Measurements from ENCODE around the gene COMMD2. TPM values are rescaled to one million over a fixed set of nuclear protein-coding genes. Genes with fewer than 3 reads are reported as not detected.

COMMD2 gene
- total and polyA plus RNA-seq, 2 donors (not counting 1 experiment from before 2014, with no cell fraction given), result 28.6 to 50.7 TPM

- no peaks in the 10 kb centered on the region for H3K9me3 ChIP-seq (ENCODE audit: control insufficient read depth, insufficient read depth, low read depth, low read length)
- H3K27ac ChIP-seq (ENCODE audit: insufficient read depth, low read length), result peak overlapping the region; percentile 52
- TF ChIP-seq CTCF (conservative IDR thresholded peaks at IDR 0.05 in 1 of 2, IDR thresholded peaks at IDR 0.05 in 1 of 2; ENCODE audit: low read depth in 1 of 2, low read length in 2 of 2) (no peak), EZH2 (IDR thresholded peaks at IDR 0.05; ENCODE audit: low read length, missing control alignments) (no peak)
- no peaks in the 10 kb centered on the region for H3K79me2 ChIP-seq (ENCODE audit: control insufficient read depth, insufficient read depth, low read length)
- H3K4me3 ChIP-seq (replicated peaks in 1 of 4; ENCODE audit: control extremely low read depth in 1 of 4, insufficient read depth in 1 of 4, low read depth in 3 of 4, low read length in 4 of 4), result no peak overlapping the region
- peak; percentile 11 to 87 for DNase-seq (ENCODE audit: low read depth in 2 of 2)
- H2AFZ ChIP-seq (ENCODE audit: low read length), result no peak overlapping the region
- no peaks in the 10 kb centered on the region for H3K36me3 ChIP-seq (ENCODE audit: control insufficient read depth, insufficient read depth, low read length)
- H4K20me1 ChIP-seq (ENCODE audit: control insufficient read depth, extremely low read depth, insufficient read depth, low read length), result no peaks in the 10 kb centered on the region
- no peaks in the 10 kb centered on the region for H3K27me3 ChIP-seq (ENCODE audit: control insufficient read depth, insufficient read depth, low read length)
- H3K9ac ChIP-seq (ENCODE audit: insufficient read depth, low read length), result no peak overlapping the region
- no peak overlapping the region for H3K4me2 ChIP-seq (ENCODE audit: extremely low read depth, insufficient read depth, low read length)
- peaks cover 6% of the 10 kb centered on the region for H3K4me1 ChIP-seq (ENCODE audit: control insufficient read depth, extremely low read depth, insufficient read depth, low read length)
Measured at GRCh38 chr3:149703466-149703865, 48.8 kb downstream of the COMMD2 start.

GRCh38 chr3:149702691-149703441 is 49.4 kb downstream of the COMMD2 start:
- Histone ChIP-seq H3K9me3 (ENCODE audit: control insufficient read depth, insufficient read depth, low read depth, low read length) (no peaks in the 10 kb centered on the region), H3K9ac (ENCODE audit: insufficient read depth, low read length) (no peak overlapping the region), H3K36me3 (ENCODE audit: control insufficient read depth, insufficient read depth, low read length) (no peaks in the 10 kb centered on the region), H3K27ac (ENCODE audit: insufficient read depth, low read length) (peak overlapping the region; percentile 75), H3K79me2 (ENCODE audit: control insufficient read depth, insufficient read depth, low read length) (no peaks in the 10 kb centered on the region), H2AFZ (ENCODE audit: low read length) (peak overlapping the region; percentile 6), H3K27me3 (ENCODE audit: control insufficient read depth, insufficient read depth, low read length) (no peaks in the 10 kb centered on the region), H3K4me3 (replicated peaks in 1 of 4; ENCODE audit: control extremely low read depth in 1 of 4, insufficient read depth in 1 of 4, low read depth in 3 of 4, low read length in 4 of 4) (peak overlapping the region in 1 of 4 experiments; percentile 3), H4K20me1 (ENCODE audit: control insufficient read depth, extremely low read depth, insufficient read depth, low read length) (no peaks in the 10 kb centered on the region), H3K4me1 (ENCODE audit: control insufficient read depth, extremely low read depth, insufficient read depth, low read length) (peaks cover 6% of the 10 kb centered on the region), H3K4me2 (ENCODE audit: extremely low read depth, insufficient read depth, low read length) (no peak overlapping the region)
- no peak for TF ChIP-seq EZH2 (IDR thresholded peaks at IDR 0.05; ENCODE audit: low read length, missing control alignments)
- no peak for TF ChIP-seq CTCF (conservative IDR thresholded peaks at IDR 0.05 in 1 of 2, IDR thresholded peaks at IDR 0.05 in 1 of 2; ENCODE audit: low read depth in 1 of 2, low read length in 2 of 2)
- peak; percentile 93 to 95 for DNase-seq (ENCODE audit: low read depth in 2 of 2)

- DNase-seq (ENCODE audit: low read depth in 2 of 2), result no peak
- H3K27ac ChIP-seq (ENCODE audit: insufficient read depth, low read length), result no peak overlapping the region
- H3K36me3 ChIP-seq (ENCODE audit: control insufficient read depth, insufficient read depth, low read length), result no peaks in the 10 kb centered on the region
- TF ChIP-seq CTCF (conservative IDR thresholded peaks at IDR 0.05 in 1 of 2, IDR thresholded peaks at IDR 0.05 in 1 of 2; ENCODE audit: low read depth in 1 of 2, low read length in 2 of 2) (no peak), EZH2 (IDR thresholded peaks at IDR 0.05; ENCODE audit: low read length, missing control alignments) (no peak)
- H4K20me1 ChIP-seq (ENCODE audit: control insufficient read depth, extremely low read depth, insufficient read depth, low read length), result no peaks in the 10 kb centered on the region
- no peak overlapping the region for H3K4me3 ChIP-seq (replicated peaks in 1 of 4; ENCODE audit: control extremely low read depth in 1 of 4, insufficient read depth in 1 of 4, low read depth in 3 of 4, low read length in 4 of 4)
- no peaks in the 10 kb centered on the region for H3K27me3 ChIP-seq (ENCODE audit: control insufficient read depth, insufficient read depth, low read length)
- no peak overlapping the region for H3K9ac ChIP-seq (ENCODE audit: insufficient read depth, low read length)
- no peak overlapping the region for H2AFZ ChIP-seq (ENCODE audit: low read length)
- peak overlapping the region; percentile 11 for H3K4me2 ChIP-seq (ENCODE audit: extremely low read depth, insufficient read depth, low read length)
- no peaks in the 10 kb centered on the region for H3K9me3 ChIP-seq (ENCODE audit: control insufficient read depth, insufficient read depth, low read depth, low read length)
- H3K4me1 ChIP-seq (ENCODE audit: control insufficient read depth, extremely low read depth, insufficient read depth, low read length), result peaks cover 6% of the 10 kb centered on the region
- no peaks in the 10 kb centered on the region for H3K79me2 ChIP-seq (ENCODE audit: control insufficient read depth, insufficient read depth, low read length)
Measured at GRCh38 chr3:149701977-149702350, 50.3 kb downstream of the COMMD2 start.
